ENCODE results near the gene RNU1-1. TPM values are rescaled to one million over a fixed set of nuclear protein-coding genes. Genes with fewer than 3 reads are reported as not detected.
"Not testable (repeated sequence)": the region's sequence is repeated elsewhere in the genome, so short reads cannot be mapped to it uniquely, and the experiment has no call there.

Gene RNU1-1
- total and polyA plus RNA-seq, 2 experiments from 2014 or later: under 0.01 TPM; not detected in 1

DNA sequence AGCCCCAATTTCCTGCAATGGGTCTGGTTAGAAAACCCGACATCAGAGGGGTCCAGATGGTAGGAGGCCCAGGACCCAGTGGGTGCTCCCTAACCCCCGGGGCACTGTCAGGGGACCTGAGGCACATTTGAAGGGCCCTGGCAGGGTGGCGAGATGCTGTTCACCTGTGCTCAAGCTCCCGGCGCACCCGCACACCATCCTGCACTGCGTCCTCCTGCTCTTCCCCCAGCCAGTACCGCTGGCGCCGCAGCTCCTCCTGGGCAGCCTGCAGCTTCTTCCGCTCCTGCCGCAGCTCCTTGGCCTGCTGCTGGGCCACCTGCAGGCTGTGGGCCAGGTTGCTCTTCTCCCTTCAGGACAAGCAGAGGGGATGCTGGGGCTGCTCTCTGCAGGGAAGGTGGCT is 36.0 kb downstream of the RNU1-1 start:
- H3K36me3 ChIP-seq: peaks cover 25% of the 10 kb centered on the region
- no peak overlapping the region for H3K27ac ChIP-seq
- no peaks in the 10 kb centered on the region for H3K9me3 ChIP-seq (ENCODE audit: low read depth)
- H3K27me3 ChIP-seq: no peaks in the 10 kb centered on the region
- H3K4me1 ChIP-seq (ENCODE audit: low read depth): no peaks in the 10 kb centered on the region
- H3K4me3 ChIP-seq: no peak overlapping the region
- TF ChIP-seq, protein P1, sequence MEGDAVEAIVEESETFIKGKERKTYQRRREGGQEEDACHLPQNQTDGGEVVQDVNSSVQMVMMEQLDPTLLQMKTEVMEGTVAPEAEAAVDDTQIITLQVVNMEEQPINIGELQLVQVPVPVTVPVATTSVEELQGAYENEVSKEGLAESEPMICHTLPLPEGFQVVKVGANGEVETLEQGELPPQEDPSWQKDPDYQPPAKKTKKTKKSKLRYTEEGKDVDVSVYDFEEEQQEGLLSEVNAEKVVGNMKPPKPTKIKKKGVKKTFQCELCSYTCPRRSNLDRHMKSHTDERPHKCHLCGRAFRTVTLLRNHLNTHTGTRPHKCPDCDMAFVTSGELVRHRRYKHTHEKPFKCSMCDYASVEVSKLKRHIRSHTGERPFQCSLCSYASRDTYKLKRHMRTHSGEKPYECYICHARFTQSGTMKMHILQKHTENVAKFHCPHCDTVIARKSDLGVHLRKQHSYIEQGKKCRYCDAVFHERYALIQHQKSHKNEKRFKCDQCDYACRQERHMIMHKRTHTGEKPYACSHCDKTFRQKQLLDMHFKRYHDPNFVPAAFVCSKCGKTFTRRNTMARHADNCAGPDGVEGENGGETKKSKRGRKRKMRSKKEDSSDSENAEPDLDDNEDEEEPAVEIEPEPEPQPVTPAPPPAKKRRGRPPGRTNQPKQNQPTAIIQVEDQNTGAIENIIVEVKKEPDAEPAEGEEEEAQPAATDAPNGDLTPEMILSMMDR (IDR thresholded peaks at IDR 0.05; ENCODE audit: low read depth, low read length): no peak
- DNase-seq (ENCODE audit: low read depth in 1 of 2, low spot score in 1 of 2): no peak

DNA sequence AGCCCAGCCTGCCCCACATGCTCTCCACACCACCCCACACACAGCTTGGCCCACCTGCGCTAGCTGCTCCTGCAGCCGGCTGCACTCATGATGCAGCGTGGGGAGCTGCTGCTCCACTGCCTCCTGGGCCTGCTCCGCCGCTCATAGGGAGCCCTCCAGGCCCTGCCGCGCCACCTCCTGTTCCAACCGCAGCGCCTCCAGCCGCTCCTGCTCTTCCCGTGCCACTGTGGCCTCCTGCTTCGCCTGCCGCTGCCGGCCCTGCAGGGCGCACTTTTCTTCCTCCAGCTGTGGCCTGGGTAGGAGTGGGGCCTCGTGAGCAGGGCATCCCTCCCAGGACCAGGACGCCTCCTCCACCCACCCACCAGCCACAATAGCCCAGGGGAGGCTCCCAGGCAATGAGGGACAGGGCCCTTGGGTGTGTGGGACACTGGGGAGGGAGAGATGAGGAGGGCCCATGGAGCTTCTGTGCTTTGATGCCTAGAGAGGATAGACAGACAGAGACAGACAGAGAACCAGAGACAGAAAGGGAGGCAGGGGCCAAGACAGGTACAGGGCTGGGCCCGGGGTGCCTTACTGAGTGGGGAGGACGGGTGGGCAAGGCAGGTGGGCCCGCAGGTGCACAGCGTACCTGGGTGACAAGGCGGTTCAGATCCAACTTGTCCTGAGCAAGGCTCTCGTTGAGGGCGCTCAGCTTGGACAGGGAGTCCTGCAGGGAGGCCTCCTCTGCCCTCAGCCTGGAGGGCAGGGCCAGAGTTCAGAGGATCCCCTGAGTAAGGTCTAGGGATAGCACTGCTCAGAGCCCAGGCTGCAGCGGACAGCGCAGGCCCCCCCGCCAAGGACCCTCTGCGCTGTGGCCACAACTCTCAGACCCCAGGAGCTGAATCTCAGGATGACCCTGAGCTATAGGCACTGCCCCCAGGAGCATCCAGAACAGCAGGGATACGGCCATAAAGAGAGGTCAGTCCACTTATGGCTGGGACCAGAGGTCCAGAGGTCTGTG is 38.0 kb downstream of the RNU1-1 start:
- H3K9me3 ChIP-seq (ENCODE audit: low read depth); DNase-seq (ENCODE audit: low read depth in 1 of 2, low spot score in 1 of 2); H3K27ac ChIP-seq; H3K27me3 ChIP-seq; H3K4me3 ChIP-seq; H3K4me1 ChIP-seq (ENCODE audit: low read depth): not testable (repeated sequence)
- H3K36me3 ChIP-seq: peaks cover 31% of the 10 kb centered on the region

DNA sequence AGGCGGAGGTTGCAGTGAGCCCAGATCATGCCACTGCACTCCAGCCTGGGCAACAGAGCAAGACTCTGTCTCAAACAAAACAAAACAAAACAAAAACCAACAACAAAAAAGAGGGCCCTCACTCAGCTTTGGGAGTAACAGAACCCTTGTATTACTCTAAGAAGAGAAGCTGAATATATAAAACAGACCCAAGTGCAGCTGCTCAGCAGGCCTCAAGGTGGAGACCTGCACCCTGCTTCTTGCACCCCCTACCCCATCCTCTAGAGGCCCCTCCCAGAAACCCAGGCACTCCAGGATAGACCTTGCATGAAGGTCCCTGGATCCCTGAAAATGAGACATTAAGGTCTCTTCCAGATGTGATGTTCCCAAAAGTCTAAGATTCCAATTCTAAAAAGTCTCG is 39.2 kb downstream of the RNU1-1 start:
- TF ChIP-seq, protein P1 (IDR thresholded peaks at IDR 0.05; ENCODE audit: low read depth, low read length): peak; percentile 11
- not testable (repeated sequence) for H3K4me1 ChIP-seq (ENCODE audit: low read depth); H3K27ac ChIP-seq; H3K27me3 ChIP-seq; H3K9me3 ChIP-seq (ENCODE audit: low read depth); H3K4me3 ChIP-seq
- DNase-seq (ENCODE audit: low read depth in 1 of 2, low spot score in 1 of 2): peak in 1 of 2 donors; percentile 6
- peaks cover 24% of the 10 kb centered on the region for H3K36me3 ChIP-seq

DNA sequence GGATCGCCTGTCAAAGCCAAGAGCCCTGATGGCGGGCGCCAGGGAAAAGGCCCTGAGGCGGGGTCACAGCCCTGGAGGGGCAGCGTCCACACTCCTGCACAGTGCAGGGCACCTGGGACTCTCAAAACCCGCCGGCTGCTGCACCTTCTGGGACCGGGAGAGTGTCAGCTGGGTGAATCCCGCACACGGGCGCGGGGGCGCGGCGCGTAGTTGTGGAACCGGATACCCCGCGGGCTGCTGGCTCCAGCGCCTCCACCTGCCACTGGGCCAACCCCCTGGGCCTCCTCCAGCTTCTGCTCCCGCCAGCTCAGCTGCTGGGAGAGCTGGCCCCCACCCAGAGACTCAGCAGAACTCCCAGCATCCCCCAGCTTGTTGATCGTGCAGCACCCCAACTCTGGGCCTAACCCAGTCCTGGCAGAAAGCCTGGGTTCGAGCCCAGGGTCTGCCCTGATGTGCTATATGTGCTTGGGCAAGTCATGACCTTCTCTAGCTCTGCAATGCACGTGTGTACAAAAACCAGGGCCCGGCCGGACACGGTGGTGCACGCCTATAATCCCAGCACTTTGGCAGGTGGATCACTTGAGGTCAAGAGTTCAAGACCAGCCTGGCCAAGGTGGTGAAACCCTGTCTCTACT is 39.8 kb downstream of the RNU1-1 start:
- H3K36me3 ChIP-seq: peaks cover 24% of the 10 kb centered on the region
- TF ChIP-seq, protein P1 (IDR thresholded peaks at IDR 0.05; ENCODE audit: low read depth, low read length): no peak
- no peaks in the 10 kb centered on the region for H3K27me3 ChIP-seq
- no peaks in the 10 kb centered on the region for H3K9me3 ChIP-seq (ENCODE audit: low read depth)
- no peaks in the 10 kb centered on the region for H3K4me1 ChIP-seq (ENCODE audit: low read depth)
- no peak for DNase-seq (ENCODE audit: low read depth in 1 of 2, low spot score in 1 of 2)
- H3K27ac ChIP-seq: no peak overlapping the region
- H3K4me3 ChIP-seq: no peak overlapping the region

DNA sequence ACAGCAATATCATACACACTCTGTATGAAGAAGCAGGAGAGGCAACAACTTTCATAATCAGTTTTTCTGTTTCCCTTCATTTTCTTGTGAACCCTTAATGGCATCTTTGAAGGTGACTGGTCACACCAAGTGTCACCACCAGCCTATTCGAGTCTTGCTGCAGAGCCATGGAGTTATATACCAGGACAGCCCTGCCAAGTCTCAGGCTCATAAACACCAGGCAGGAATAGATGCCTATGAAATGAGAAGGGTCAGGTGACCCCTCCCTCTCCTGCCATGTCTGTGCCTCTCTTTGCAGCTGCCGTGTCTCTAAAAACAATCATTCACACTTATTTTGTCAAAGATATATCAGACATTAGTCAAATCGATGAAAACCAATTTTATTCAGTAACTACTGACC is 45.5 kb downstream of the RNU1-1 start:
- Histone ChIP-seq H3K36me3 (peaks cover 7% of the 10 kb centered on the region), H3K4me1 (ENCODE audit: low read depth) (no peaks in the 10 kb centered on the region), H3K9me3 (ENCODE audit: low read depth) (no peaks in the 10 kb centered on the region), H3K27me3 (no peaks in the 10 kb centered on the region), H3K27ac (no peak overlapping the region), H3K4me3 (no peak overlapping the region)
- TF ChIP-seq, protein P1 (IDR thresholded peaks at IDR 0.05; ENCODE audit: low read depth, low read length): no peak
- DNase-seq (ENCODE audit: low read depth in 1 of 2, low spot score in 1 of 2): no peak

Data from cardiac muscle cell (in vitro differentiated cells and primary cell).